GM19455 (cell line): ENCODE measurements around the gene RALGPS1.

Source experiments
- ATAC-seq: cut with Tn5 transposase; IDR thresholded peaks from one replicate; pipeline ENCODE4 v1.9.1; 2021; ENCODE audit not compliant: unreplicated experiment

The RALGPS1 gene

GRCh38 chr9:127096208-127096607 lies 181.6 kb downstream of the RALGPS1 start:
- ATAC-seq, result no peak

- ATAC-seq, result no peak
Measured at GRCh38 chr9:127097683-127098082, 183.1 kb downstream of the RALGPS1 start.

GRCh38 chr9:127098916-127099553 lies 184.5 kb downstream of the RALGPS1 start:
- no peak for ATAC-seq

GRCh38 chr9:127099664-127100063 lies 185.1 kb downstream of the RALGPS1 start:
- ATAC-seq, result no peak

- no peak for ATAC-seq
Measured at GRCh38 chr9:127102176-127102575, 187.6 kb downstream of the RALGPS1 start.

- no peak for ATAC-seq
Measured at GRCh38 chr9:127102788-127103187, 188.2 kb downstream of the RALGPS1 start.

GRCh38 chr9:127104581-127105311 lies 190.2 kb downstream of the RALGPS1 start:
- no peak for ATAC-seq

GRCh38 chr9:127105805-127106465 lies 191.4 kb downstream of the RALGPS1 start:
- no peak for ATAC-seq

- ATAC-seq, result no peak
Measured at GRCh38 chr9:127106466-127106855, 191.9 kb downstream of the RALGPS1 start.

- ATAC-seq, result no peak
Measured at GRCh38 chr9:127107171-127107928, 192.8 kb downstream of the RALGPS1 start.

- ATAC-seq, result no peak
Measured at GRCh38 chr9:127107929-127108876, 193.6 kb downstream of the RALGPS1 start.

GRCh38 chr9:127109212-127109711 lies 194.7 kb downstream of the RALGPS1 start:
- ATAC-seq, result no peak

GRCh38 chr9:127112056-127112455 lies 197.5 kb downstream of the RALGPS1 start:
- no peak for ATAC-seq

GRCh38 chr9:127112735-127113161 lies 198.2 kb downstream of the RALGPS1 start:
- ATAC-seq, result no peak

GRCh38 chr9:127113191-127113972 lies 198.8 kb downstream of the RALGPS1 start:
- ATAC-seq, result no peak

- no peak for ATAC-seq
Measured at GRCh38 chr9:127114606-127115005, 200.0 kb downstream of the RALGPS1 start.

GRCh38 chr9:127116088-127116726 lies 201.6 kb downstream of the RALGPS1 start:
- ATAC-seq, result no peak

GRCh38 chr9:127116957-127117356 lies 202.4 kb downstream of the RALGPS1 start:
- no peak for ATAC-seq

- ATAC-seq, result no peak
Measured at GRCh38 chr9:127117801-127118200, 203.2 kb downstream of the RALGPS1 start.
